Parathyroid adenoma (tissue), 2 donors: Measurements from ENCODE around the gene ABCC8.

Experiments used
- H2AFZ ChIP-seq: fragments of 300-600 bp; sonication (generic); one replicate; pipeline ENCODE4 v1.7.0; 2017; ENCODE audit warnings: antibody characterized with exemption, mild to moderate bottlenecking
- H3K27ac ChIP-seq: fragments of 300-600 bp; sonication (generic); one replicate; pipeline ENCODE4 v1.7.0; 2017
- H3K27me3 ChIP-seq: fragments of 300-600 bp; sonication (generic); one replicate; pipeline ENCODE4 v1.7.0; 2017; ENCODE audit warnings: low read length; ENCODE audit not compliant: control insufficient read depth, insufficient read depth
- H3K36me3 ChIP-seq: fragments of 300-600 bp; sonication (generic); one replicate; pipeline ENCODE4 v1.7.0; 2017; ENCODE audit warnings: low read length; ENCODE audit not compliant: control insufficient read depth, insufficient read depth
- H3K4me1 ChIP-seq: fragments of 300-600 bp; sonication (generic); one replicate; pipeline ENCODE4 v1.7.0; 2017; ENCODE audit warnings: control low read depth
- H3K4me2 ChIP-seq: fragments of 300-600 bp; sonication (generic); one replicate; pipeline ENCODE4 v1.7.0; 2017; ENCODE audit warnings: low read length
- H3K4me3 ChIP-seq: fragments of 300-600 bp; sonication (generic); one replicate; pipeline ENCODE4 v1.7.0; 2017; ENCODE audit warnings: low read depth, low read length
- H3K79me2 ChIP-seq: fragments of 300-600 bp; sonication (generic); one replicate; pipeline ENCODE4 v1.7.0; 2017; ENCODE audit warnings: control low read depth
- H3K9ac ChIP-seq: fragments of 300-600 bp; sonication (generic); one replicate; pipeline ENCODE4 v1.7.0; 2017; ENCODE audit warnings: mild to moderate bottlenecking
- H3K9me3 ChIP-seq: fragments of 300-600 bp; sonication (generic); one replicate; pipeline ENCODE4 v1.7.0; 2017; ENCODE audit warnings: low read length; ENCODE audit not compliant: control insufficient read depth
- CTCF ChIP-seq: fragments of 300-600 bp; sonication (generic); IDR thresholded peaks from one replicate; pipeline ENCODE4 v1.7.0; 2017; ENCODE audit warnings: antibody characterized with exemption, mild to moderate bottlenecking
- donor health status: primary hyperparathyroidism.

Gene ABCC8

GRCh38 chr11:17392872-17393271 lies 83.8 kb downstream of the ABCC8 start:
- Histone ChIP-seq H3K4me1 (no peaks in the 10 kb centered on the region), H3K27ac (no peak overlapping the region), H3K4me3 (no peak overlapping the region), H3K36me3 (no peaks in the 10 kb centered on the region), H3K9me3 (no peaks in the 10 kb centered on the region), H3K27me3 (no peaks in the 10 kb centered on the region), H3K9ac (no peak overlapping the region), H3K79me2 (no peaks in the 10 kb centered on the region), H2AFZ (no peak overlapping the region), H3K4me2 (no peak overlapping the region)
- TF ChIP-seq CTCF = no peak

- no peaks in the 10 kb centered on the region for H3K36me3 ChIP-seq
- H2AFZ ChIP-seq = no peak overlapping the region
- H3K4me1 ChIP-seq = no peaks in the 10 kb centered on the region
- H3K4me2 ChIP-seq = no peak overlapping the region
- no peaks in the 10 kb centered on the region for H3K79me2 ChIP-seq
- no peaks in the 10 kb centered on the region for H3K27me3 ChIP-seq
- no peak for TF ChIP-seq CTCF
- H3K27ac ChIP-seq = no peak overlapping the region
- H3K9ac ChIP-seq = no peak overlapping the region
- no peak overlapping the region for H3K4me3 ChIP-seq
- no peaks in the 10 kb centered on the region for H3K9me3 ChIP-seq
Observed at GRCh38 chr11:17391493-17392355, 84.9 kb downstream of the ABCC8 start.

GRCh38 chr11:17389957-17390649 lies 86.5 kb downstream of the ABCC8 start:
- H3K4me2 ChIP-seq = peak overlapping the region; percentile 68
- H3K36me3 ChIP-seq = no peaks in the 10 kb centered on the region
- no peak overlapping the region for H3K9ac ChIP-seq
- no peaks in the 10 kb centered on the region for H3K27me3 ChIP-seq
- H3K27ac ChIP-seq = no peak overlapping the region
- no peak overlapping the region for H3K4me3 ChIP-seq
- H3K4me1 ChIP-seq = no peaks in the 10 kb centered on the region
- no peak for TF ChIP-seq CTCF
- H3K79me2 ChIP-seq = no peaks in the 10 kb centered on the region
- peak overlapping the region; percentile 82 for H2AFZ ChIP-seq
- H3K9me3 ChIP-seq = no peaks in the 10 kb centered on the region

- Histone ChIP-seq H3K4me2 (peak overlapping the region; percentile 68), H3K27me3 (no peaks in the 10 kb centered on the region), H3K4me1 (no peaks in the 10 kb centered on the region), H3K9me3 (no peaks in the 10 kb centered on the region), H3K9ac (no peak overlapping the region), H3K27ac (peak overlapping the region; percentile 44), H3K36me3 (no peaks in the 10 kb centered on the region), H3K79me2 (no peaks in the 10 kb centered on the region), H3K4me3 (peak overlapping the region; percentile 53), H2AFZ (peak overlapping the region; percentile 82)
- TF ChIP-seq CTCF = peak; percentile 36
Observed at GRCh38 chr11:17389211-17389956, 87.3 kb downstream of the ABCC8 start.
